ENCODE measurements around the gene CAMTA2. TPM values are rescaled to one million over a fixed set of nuclear protein-coding genes. Genes with fewer than 3 reads are reported as not detected.
A peak's percentile ranks its signal among the peaks of the same experiment; 100 is the strongest.

Gene CAMTA2
- polyA plus RNA-seq, 3 donors = 7.1 to 88.9 (median 7.6) TPM

DNA sequence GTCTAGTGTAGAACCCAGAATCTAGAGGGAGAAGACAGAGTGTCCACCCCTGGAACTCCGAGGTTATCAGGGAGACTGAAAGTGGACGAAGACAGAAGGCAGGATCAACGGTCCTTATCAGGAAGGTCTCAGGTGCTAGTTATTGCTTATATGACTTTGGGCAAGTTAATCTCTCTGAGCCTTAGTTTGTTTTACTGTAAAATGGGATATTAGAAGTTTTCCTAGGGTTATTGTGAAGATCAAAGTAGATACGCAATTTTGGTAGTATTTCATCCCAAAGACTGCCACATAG is 46.2 kb downstream of the CAMTA2 start:
- peaks cover 71% of the 10 kb centered on the region for H3K4me1 Mint-ChIP-seq
- Histone ChIP-seq H3K4me2 (replicated peaks; ENCODE audit: extremely low read depth, low read length, poor library complexity, severe bottlenecking) (peak overlapping the region; percentile 89), H3K4me3 (replicated peaks in 1 of 3; ENCODE audit: low read depth in 2 of 3, low read length in 3 of 3) (peak overlapping the region; percentile 76 to 94 (median 78)), H3K79me2 (ENCODE audit: insufficient read depth, low read length) (peaks cover 84% of the 10 kb centered on the region), H3K27me3 (ENCODE audit: control insufficient read depth in 2 of 2, insufficient read depth in 2 of 2, low read length in 2 of 2) (no peaks in the 10 kb centered on the region), H3K9ac (ENCODE audit: insufficient read depth, low read length, poor library complexity, severe bottlenecking) (peak overlapping the region; percentile 89), H4K20me1 (ENCODE audit: insufficient read depth, low read length) (peaks cover 73% of the 10 kb centered on the region), H3K36me3 (replicated peaks in 1 of 2; ENCODE audit: control insufficient read depth in 1 of 2, insufficient read depth in 2 of 2, low read length in 2 of 2) (peaks cover 46 to 60% of the 10 kb centered on the region in 2 donors), H3K27ac (ENCODE audit: low read depth in 1 of 2, low read length in 2 of 2) (peak overlapping the region in 1 of 2 donors; percentile 94), H3K4me1 (ENCODE audit: control insufficient read depth in 1 of 2, insufficient read depth in 2 of 2, low read length in 2 of 2) (peaks cover 68 to 74% of the 10 kb centered on the region in 2 donors), H3K9me3 (replicated peaks in 1 of 2; ENCODE audit: control insufficient read depth in 1 of 2, insufficient read depth in 1 of 2, low read length in 2 of 2) (no peaks in the 10 kb centered on the region), H2AFZ (ENCODE audit: insufficient read depth, low read depth, low read length, poor library complexity, severe bottlenecking) (no peak overlapping the region)
- H3K27ac Mint-ChIP-seq = peak overlapping the region; percentile 95 to 98 (median 97)
- H3K9me3 Mint-ChIP-seq = no peaks in the 10 kb centered on the region
- TF ChIP-seq, protein P1, sequence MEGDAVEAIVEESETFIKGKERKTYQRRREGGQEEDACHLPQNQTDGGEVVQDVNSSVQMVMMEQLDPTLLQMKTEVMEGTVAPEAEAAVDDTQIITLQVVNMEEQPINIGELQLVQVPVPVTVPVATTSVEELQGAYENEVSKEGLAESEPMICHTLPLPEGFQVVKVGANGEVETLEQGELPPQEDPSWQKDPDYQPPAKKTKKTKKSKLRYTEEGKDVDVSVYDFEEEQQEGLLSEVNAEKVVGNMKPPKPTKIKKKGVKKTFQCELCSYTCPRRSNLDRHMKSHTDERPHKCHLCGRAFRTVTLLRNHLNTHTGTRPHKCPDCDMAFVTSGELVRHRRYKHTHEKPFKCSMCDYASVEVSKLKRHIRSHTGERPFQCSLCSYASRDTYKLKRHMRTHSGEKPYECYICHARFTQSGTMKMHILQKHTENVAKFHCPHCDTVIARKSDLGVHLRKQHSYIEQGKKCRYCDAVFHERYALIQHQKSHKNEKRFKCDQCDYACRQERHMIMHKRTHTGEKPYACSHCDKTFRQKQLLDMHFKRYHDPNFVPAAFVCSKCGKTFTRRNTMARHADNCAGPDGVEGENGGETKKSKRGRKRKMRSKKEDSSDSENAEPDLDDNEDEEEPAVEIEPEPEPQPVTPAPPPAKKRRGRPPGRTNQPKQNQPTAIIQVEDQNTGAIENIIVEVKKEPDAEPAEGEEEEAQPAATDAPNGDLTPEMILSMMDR (IDR thresholded peaks at IDR 0.05) = no peak
- peaks cover 60 to 66% of the 10 kb centered on the region in 2 donors for H3K36me3 Mint-ChIP-seq
- peak overlapping the region; percentile 90 to 96 for H3K4me3 Mint-ChIP-seq
- DNase-seq = no peak
- 39% methylated on average over 3 of the region's 4 CpGs for WGBS (ENCODE audit: insufficient coverage)
- peaks cover 0 to 4% (median 0%) of the 10 kb centered on the region in 3 donors for H3K27me3 Mint-ChIP-seq (ENCODE audit: low read depth in 3 of 3)
- intact Hi-C loops (cut with micrococcal nuclease) = loop anchor here in 1 of 2 donors (2.0 kb wide), 1 partner anchor 26 kb away; the partner anchor contains the start of gene SPAG7

DNA sequence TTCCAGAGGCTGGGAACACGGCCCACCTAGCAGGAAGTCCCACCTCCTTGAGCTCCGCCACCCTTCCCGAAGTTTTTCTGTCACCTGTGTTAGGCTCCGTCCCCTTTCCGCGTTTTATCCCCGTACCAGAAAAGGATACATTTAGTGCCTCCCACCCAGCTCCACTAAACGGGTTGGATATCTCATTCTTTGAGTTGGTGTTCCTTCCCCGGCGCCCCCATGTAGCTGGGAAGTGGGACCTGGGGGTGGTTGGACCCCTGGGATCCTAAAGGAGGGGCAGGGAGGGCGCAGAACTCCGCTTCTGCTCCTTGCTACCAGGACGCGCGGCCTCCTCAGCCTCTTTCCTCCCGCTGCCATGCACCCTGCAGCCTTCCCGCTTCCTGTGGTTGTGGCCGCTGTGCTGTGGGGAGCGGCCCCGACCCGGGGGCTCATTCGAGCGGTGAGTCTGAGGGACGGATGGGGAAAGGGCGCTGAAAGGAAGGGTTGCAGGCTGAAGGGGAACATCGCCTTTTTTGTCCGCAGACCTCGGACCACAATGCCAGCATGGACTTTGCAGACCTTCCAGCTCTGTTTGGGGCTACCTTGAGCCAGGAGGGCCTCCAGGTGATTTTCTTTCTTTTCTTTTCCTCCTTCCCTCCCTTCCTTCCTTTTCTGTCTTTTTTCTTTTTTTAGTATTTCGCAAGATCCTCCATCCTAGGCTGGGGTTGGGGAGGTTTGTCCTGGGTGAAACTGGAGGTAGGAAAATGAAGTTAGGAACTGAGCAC is 46.7 kb downstream of the CAMTA2 start:
- peak overlapping the region; percentile 95 to 98 (median 97) for H3K27ac Mint-ChIP-seq
- H3K4me3 ChIP-seq (replicated peaks in 1 of 3; ENCODE audit: low read depth in 2 of 3, low read length in 3 of 3) = peak overlapping the region; percentile 76 to 94 (median 78)
- peak overlapping the region; percentile 94 for H3K27ac ChIP-seq (ENCODE audit: low read depth in 1 of 2, low read length in 2 of 2)
- peak overlapping the region; percentile 90 for H2AFZ ChIP-seq (ENCODE audit: insufficient read depth, low read depth, low read length, poor library complexity, severe bottlenecking)
- H3K36me3 Mint-ChIP-seq = peaks cover 60 to 66% of the 10 kb centered on the region in 2 donors
- intact Hi-C loops (cut with micrococcal nuclease) = loop anchor here in 1 of 2 donors (2.0 kb wide), 1 partner anchor 26 kb away; the partner anchor contains the start of gene SPAG7
- peaks cover 0 to 4% (median 0%) of the 10 kb centered on the region in 3 donors for H3K27me3 Mint-ChIP-seq (ENCODE audit: low read depth in 3 of 3)
- no peaks in the 10 kb centered on the region for H3K27me3 ChIP-seq (ENCODE audit: control insufficient read depth in 2 of 2, insufficient read depth in 2 of 2, low read length in 2 of 2)
- H3K36me3 ChIP-seq (replicated peaks in 1 of 2; ENCODE audit: control insufficient read depth in 1 of 2, insufficient read depth in 2 of 2, low read length in 2 of 2) = peaks cover 41 to 56% of the 10 kb centered on the region in 2 donors
- H3K4me1 ChIP-seq (ENCODE audit: control insufficient read depth in 1 of 2, insufficient read depth in 2 of 2, low read length in 2 of 2) = peaks cover 62 to 69% of the 10 kb centered on the region in 2 donors
- peaks cover 68% of the 10 kb centered on the region for H4K20me1 ChIP-seq (ENCODE audit: insufficient read depth, low read length)
- peaks cover 79% of the 10 kb centered on the region for H3K79me2 ChIP-seq (ENCODE audit: insufficient read depth, low read length)
- no peak for DNase-seq
- H3K9me3 Mint-ChIP-seq = no peaks in the 10 kb centered on the region
- H3K4me2 ChIP-seq (replicated peaks; ENCODE audit: extremely low read depth, low read length, poor library complexity, severe bottlenecking) = peak overlapping the region; percentile 89
- H3K9ac ChIP-seq (ENCODE audit: insufficient read depth, low read length, poor library complexity, severe bottlenecking) = peak overlapping the region; percentile 89
- H3K4me3 Mint-ChIP-seq = peak overlapping the region; percentile 90 to 96
- no peaks in the 10 kb centered on the region for H3K9me3 ChIP-seq (replicated peaks in 1 of 2; ENCODE audit: control insufficient read depth in 1 of 2, insufficient read depth in 1 of 2, low read length in 2 of 2)
- under 1% methylated on average over 22 of the region's 29 CpGs for WGBS (ENCODE audit: insufficient coverage)
- TF ChIP-seq, protein P1 (IDR thresholded peaks at IDR 0.05) = no peak
- H3K4me1 Mint-ChIP-seq = peaks cover 69% of the 10 kb centered on the region
